ENCODE results near the gene MAFG.
"Not testable (repeated sequence)": the region's sequence is repeated elsewhere in the genome, so short reads cannot be mapped to it uniquely, and the experiment has no call there.

Gene MAFG

GRCh38 chr17:81957691-81958432 lies 30.3 kb upstream of the MAFG start:
- DNase-seq = no peak

DNA sequence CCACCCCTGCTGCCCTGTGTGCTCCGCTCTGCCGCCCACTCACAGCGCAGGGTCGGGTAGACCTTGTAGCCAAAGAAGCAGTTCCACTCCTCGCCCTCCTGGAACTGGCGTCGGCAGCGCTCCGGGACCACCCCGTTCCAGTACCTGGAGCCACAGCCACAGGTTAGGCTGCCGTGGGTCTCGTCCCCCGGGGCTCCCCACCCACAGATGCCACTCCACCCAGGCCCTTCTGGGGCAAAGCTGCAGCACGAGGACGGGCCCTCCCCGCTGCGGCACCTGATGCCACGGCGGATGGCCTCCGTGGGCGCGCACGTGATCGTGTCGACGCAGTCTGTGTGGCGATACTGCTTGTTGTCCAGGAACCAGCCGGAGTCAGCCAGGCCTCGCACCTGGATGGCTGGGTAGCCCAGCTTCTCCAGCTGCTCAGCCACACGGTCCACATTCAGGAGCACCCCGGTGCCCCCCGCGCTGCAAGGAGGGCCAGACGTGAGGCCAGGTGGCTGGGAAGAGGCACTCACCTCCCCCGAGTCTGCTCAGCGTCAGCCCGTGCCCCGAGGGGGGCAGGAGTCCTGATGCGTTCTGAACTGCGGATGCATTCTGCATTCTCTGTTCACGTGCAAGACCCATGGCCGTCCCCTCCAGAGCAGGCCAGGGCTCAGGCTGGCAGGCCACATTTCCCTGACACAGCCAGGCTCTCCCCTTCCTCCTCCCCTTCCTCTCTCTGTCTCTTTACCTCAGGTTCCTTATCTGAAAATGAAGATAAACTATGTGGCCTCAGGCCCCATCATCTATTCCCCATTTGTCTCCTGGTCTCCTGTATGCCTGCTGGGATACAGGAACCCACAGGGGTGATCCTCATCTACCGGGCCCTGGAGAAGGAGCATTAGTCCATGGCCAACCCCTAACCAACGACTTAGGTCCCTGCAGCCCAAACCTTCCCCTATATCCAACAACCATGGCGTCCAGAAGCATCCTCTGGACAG lies 29.4 kb upstream of the MAFG start:
- no peak for DNase-seq

DNA sequence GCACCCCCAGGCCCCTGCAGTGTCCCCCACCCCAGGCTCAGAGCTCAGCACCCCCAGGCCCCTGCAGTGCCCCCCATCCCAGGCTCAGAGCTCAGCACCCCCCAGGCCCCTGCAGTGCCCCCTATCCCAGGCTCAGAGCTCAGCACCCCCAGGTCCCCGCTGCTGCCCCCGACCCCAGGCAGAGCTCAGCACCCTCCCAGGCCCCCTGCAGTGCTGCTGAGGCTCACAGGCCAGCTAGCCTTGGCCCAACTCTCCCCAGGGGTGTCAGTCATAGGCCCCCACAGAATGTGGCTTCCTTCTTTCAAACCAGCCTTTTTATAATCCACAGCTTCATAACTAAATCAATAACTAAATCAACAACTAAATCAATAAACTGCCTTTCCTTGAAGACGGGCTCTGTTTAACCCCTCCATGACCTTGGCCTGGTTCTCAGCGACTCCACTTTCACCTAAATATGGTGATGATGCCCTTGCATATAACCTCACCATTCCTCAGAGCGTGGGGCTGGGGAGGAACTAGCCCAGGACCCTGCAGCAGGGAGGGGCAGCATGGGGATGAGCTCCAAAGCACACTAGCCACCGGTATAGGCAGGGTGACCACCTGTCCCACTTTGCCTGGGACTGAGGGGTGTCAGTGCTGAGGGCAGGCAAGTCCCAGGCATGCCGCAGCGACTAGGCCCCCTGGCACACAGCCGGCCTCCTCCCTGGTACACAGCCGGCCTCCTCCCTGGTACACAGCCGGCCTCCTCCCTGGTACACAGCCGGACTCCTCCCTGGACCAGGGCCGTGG lies 28.4 kb upstream of the MAFG start:
- no peak for DNase-seq

DNA sequence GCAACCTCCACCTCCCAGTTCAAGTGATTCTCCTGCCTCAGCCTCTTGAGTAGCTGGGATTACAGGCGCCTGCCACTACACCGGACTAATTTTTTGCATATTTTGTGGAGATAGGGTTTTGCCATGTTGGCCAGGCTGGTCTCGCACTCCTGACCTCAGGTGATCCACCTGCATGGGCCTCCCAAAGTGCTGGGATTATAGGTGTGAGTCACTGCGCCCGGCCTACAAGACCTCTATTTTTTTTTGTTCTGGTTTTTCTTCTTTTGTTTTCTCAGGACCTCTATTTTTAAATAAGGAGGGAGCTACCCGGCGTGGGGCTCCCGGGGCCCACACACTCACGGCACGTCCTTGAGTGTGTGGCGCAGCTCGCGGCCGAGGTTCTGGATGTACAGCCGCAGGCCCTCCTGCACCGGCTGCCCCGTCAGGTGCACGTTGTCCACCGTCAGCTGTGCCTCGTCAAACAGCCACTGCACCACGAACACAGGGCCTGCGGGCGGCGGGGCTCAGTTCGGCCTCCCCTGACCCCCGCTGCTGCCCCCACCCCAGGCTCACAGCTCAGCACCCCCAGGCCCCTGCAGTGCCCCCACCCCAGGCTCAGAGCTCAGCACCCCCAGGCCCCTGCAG lies 27.6 kb upstream of the MAFG start:
- DNase-seq = no peak

GRCh38 chr17:81954131-81955057 lies 26.9 kb upstream of the MAFG start:
- DNase-seq = no peak

DNA sequence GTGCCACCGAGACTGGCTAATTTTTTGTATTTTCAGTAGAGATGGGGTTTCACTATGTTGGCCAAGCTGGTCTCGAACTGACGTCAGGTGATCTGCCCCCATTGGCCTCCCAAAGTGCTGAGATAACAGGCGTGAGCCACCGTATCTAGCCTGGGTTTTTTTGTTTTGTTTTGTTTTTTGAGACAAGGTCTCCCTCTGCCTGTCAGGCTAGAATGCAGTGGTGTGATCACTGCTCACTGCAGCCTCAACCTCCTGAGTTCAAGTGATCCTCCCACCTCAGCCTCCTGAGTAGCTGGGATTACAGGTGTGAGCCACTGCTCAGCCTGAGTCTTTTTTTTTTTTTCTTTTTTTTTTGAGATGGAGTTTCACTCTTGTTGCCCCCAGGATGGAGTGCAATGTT lies 25.9 kb upstream of the MAFG start:
- DNase-seq = not testable (repeated sequence)

GRCh38 chr17:81952792-81953228 lies 25.3 kb upstream of the MAFG start:
- DNase-seq = no peak

- no peak for DNase-seq
These were observed 24.5 kb upstream of the MAFG start for GRCh38 chr17:81951785-81952684.

GRCh38 chr17:81950501-81950900 lies 23.0 kb upstream of the MAFG start:
- no peak for DNase-seq

- DNase-seq = no peak
These were observed 21.3 kb upstream of the MAFG start for GRCh38 chr17:81948635-81949378.

DNA sequence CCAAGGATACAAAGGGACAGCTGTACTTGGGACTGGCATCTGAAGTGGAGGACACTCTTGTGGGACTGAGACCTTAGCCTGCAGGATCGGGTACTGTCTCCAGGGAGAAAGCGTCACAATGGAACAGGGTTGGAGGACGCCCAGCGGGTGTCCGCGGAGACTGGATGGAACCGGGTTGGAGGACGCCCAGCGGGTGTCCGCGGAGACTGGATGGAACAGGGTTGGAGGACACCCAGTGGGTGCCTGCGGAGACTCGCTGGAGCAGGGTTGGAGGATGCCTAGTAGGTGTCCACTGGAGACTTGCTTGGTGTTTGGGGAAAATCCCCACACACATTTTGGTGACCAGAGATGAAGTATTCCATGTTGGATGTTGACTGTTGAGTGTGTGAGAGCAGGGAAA lies 19.7 kb upstream of the MAFG start, which contains the start of gene MYADML2:
TSS of gene MYADML2 (minus strand) at position 45 of the 400 bp plus-strand sequence. CDS start 5,492 bp downstream, outside the sequence.
- DNase-seq = no peak

DNA sequence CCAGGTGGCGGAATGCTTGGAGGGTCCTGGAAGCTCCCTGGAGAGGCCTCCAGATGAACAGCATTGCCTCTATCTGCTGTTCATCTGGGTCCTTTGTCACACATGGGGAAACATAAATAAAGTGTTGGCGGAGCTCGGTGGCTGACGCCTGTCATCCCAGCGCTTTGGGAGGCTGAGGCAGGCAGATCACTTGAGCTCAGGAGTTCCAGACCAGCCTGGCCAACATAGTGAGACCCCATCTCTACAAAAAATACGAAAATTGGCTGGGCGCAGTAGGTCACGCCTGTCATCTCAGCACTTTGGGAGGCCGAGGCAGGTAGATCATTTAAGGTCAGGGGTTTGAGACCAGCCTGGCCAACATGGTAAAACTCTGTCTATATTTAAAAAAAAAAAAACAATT lies 17.3 kb upstream of the MAFG start:
- DNase-seq = no peak

DNA sequence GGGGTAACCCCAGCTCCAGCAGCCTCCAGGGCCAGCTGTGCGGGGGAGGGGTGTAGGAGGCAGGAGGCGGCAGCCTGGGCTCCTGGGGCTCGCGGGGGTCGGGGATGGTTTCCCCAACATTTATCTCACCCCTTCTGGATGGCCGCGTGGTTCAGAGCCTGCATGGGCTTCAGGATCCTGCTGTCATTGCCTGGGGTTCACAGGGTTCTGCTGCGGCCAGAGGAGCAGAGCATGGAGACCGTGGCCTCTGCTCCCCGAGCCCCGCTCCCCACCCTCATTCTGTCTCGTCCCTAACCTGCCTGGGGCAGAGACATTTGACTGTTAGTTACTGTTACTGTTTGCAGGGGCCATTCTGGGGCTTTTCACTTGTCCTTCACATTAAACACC lies 14.6 kb upstream of the MAFG start:
- no peak for DNase-seq

DNA sequence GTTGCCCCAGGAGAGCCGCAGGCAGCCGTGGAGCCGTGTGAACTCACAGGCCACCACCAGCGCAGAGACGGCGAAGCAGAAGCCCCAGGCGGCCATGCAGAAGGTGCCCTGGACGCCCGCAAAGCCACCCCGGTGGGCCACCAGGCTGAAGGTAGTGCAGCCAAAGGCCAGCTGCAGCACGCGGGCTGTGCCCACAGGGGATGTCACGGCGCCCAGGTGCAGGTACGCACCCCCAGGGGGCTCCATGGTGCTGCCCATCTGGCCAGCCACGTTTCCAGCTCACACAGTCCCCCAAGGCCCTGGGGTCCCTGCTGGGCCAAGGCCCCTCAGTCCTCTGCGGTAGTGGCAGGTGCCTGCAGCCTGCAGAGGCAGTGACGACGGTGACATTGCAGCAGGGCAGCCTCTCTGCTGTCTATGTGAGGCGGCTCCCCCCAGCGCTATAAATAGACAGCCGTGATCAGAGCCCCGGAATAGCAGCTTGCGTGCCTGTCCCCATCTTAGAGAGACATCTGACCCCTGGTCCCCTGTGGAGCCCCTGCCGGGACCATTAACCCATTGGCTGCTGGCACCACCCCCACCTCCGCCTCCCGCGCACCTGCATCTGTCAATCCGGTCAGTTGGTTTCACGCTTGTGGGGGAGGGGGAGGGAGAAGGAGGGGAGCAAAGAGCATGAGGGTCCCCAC lies 14.1 kb upstream of the MAFG start:
- DNase-seq = no peak

- DNase-seq = no peak
These were observed 13.3 kb upstream of the MAFG start for GRCh38 chr17:81940538-81941483.

DNA sequence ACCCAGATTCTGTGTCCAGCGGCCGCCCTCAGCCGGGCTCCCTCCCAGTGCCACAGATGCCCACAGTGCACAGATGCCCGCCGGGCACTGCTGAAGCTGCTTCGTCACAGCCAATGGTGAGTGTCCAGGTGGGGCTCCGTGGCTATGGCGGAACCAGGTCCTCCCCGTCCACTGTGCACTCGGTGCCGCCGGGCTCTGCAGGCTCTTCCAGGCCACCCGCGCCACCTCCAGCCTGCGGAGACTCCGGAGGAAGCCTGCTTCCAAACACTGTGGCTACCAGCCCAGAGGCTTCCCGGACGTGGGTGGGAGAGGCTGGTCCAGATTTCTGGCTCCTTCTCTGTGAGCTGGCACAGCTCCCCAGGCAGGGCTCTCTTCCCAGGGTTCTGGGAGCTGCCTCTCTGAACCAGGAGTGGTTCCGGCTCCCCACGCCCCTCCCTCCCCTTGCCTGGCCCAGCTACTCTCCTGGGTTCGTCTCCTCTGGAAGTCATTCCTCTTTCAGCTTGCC lies 12.4 kb upstream of the MAFG start:
- DNase-seq = no peak

DNA sequence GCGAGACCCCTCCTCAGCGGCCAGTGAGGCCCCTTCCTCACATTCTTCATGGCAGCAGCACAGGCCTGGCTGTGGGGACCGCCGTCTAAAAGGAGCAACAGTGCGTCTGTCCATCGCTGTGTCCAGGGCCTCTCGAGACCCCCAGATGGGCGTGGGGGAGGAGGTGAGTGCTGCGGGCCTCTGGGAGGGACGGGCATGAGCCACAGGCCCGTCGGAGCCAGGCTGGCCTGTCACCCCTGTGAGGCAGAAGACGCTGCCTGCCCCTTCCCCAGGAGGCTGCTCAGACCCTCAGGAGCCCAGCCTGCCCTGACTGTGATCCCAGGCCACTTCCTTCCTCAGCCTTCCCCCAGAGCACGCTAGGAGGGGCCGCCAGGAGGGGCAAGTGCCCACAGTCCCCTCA lies 11.7 kb upstream of the MAFG start:
- DNase-seq = no peak

GRCh38 chr17:81935709-81936084 lies 8.2 kb upstream of the MAFG start:
- no peak for DNase-seq
